ENCODE results near the gene HDGF. TPM values are rescaled to one million over a fixed set of nuclear protein-coding genes. Genes with fewer than 3 reads are reported as not detected.

The HDGF gene
- total RNA-seq: 279 and 298 TPM in 2 replicates
- 94.7 and 95.1 TPM in 2 replicates for polyA plus RNA-seq
- polyA plus RNA-seq (2011; cell fraction: cytosol; rRNA removed): 139 and 148 TPM in 2 replicates
- 93.2 and 108 TPM in 2 replicates for polyA plus RNA-seq (2011; cell fraction: nucleus; rRNA removed)
- polyA plus RNA-seq (2012): 140 and 207 TPM in 2 replicates
- 104 and 113 TPM in 2 replicates for polyA minus RNA-seq
- polyA minus RNA-seq (2011; cell fraction: cytosol; rRNA and poly(A)+ RNA removed): 188 TPM
- polyA minus RNA-seq (2011; cell fraction: nucleus; rRNA and poly(A)+ RNA removed): 25.0 and 26.9 TPM in 2 replicates
- Bru-seq, nascent RNA: percentile 82 among the genes with signal in this experiment
- BruChase-seq, experiment 1, labeled RNA remaining after a 6-hour chase: percentile 98 among the genes with signal in this experiment
- percentile 94 among the genes with signal in this experiment for BruChase-seq, experiment 2, labeled RNA remaining after a 2-hour chase
- long read RNA-seq, transcript HDGF-201 (6 exons, 2,380 nt): major isoform, 114 of 192 reads
- long read RNA-seq, partial matches to known transcripts: 10 of 192 reads
- long read RNA-seq, other reads (novel, unspliced or antisense): 66 of 192 reads

- FAIRE-seq (no peak), DNase-seq (ENCODE audit: low read depth, low spot score) (no peak)
- intact Hi-C loops (cut with micrococcal nuclease): loop anchor here (1.0 kb wide), 3 partner anchors 10 to 23 kb away; partner anchors contain the start of genes ISG20L2, METTL25B, MRPL24 and PRCC
- BruUV-seq (replicated peaks): no TSS peak
- peak within 1 kb of the TSS; percentile 63 for H2AFZ ChIP-seq (ENCODE audit: low read depth, low read length)
- H4K20me1 ChIP-seq (replicated peaks; ENCODE audit: control insufficient read depth, extremely low read depth, insufficient read depth, low read length): no peaks in the 10 kb centered on the region
- H3K9me3 ChIP-seq (replicated peaks; ENCODE audit: control insufficient read depth, insufficient read depth, low read length): no peaks in the 10 kb centered on the region
- H3K4me1 ChIP-seq (ENCODE audit: control insufficient read depth, extremely low read depth, insufficient read depth, low read length): peaks cover 45% of the 10 kb centered on the region
- ChIA-PET CTCF (interaction anchor here (0.8 to 3.9 kb wide), 8 partner anchors 9 to 140 kb away, joined by 3 to 49 read pairs (median 14); partner anchors contain the start of genes INSRR, ISG20L2, METTL25B and MRPL24), POLR2A (interaction anchor here (0.7 to 2.3 kb wide), 3 partner anchors 10 to 23 kb away, joined by 3 to 27 read pairs (median 6); partner anchors contain the start of genes ISG20L2, METTL25B, MRPL24 and PRCC)
- H3K4me2 ChIP-seq (ENCODE audit: insufficient read depth, low read length): peak within 1 kb of the TSS; percentile 76
- no peaks in the 10 kb centered on the region for H3K36me3 ChIP-seq (ENCODE audit: control insufficient read depth in 2 of 2, extremely low read depth in 1 of 2, insufficient read depth in 2 of 2, low read length in 2 of 2)
- H3K27ac ChIP-seq (ENCODE audit: insufficient read depth, low read depth, low read length): peak within 1 kb of the TSS; percentile 85
- TF ChIP-seq, protein P1, sequence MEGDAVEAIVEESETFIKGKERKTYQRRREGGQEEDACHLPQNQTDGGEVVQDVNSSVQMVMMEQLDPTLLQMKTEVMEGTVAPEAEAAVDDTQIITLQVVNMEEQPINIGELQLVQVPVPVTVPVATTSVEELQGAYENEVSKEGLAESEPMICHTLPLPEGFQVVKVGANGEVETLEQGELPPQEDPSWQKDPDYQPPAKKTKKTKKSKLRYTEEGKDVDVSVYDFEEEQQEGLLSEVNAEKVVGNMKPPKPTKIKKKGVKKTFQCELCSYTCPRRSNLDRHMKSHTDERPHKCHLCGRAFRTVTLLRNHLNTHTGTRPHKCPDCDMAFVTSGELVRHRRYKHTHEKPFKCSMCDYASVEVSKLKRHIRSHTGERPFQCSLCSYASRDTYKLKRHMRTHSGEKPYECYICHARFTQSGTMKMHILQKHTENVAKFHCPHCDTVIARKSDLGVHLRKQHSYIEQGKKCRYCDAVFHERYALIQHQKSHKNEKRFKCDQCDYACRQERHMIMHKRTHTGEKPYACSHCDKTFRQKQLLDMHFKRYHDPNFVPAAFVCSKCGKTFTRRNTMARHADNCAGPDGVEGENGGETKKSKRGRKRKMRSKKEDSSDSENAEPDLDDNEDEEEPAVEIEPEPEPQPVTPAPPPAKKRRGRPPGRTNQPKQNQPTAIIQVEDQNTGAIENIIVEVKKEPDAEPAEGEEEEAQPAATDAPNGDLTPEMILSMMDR (IDR thresholded peaks at IDR 0.05; ENCODE audit: extremely low read depth in 1 of 2, insufficient read depth in 1 of 2, low read depth in 1 of 2, low read length in 2 of 2): no peak
- peak; percentile 1 for TF ChIP-seq MYC (IDR thresholded peaks at IDR 0.05; ENCODE audit: low read depth, low read length)
- H3K4me3 ChIP-seq (replicated peaks in 1 of 3; ENCODE audit: insufficient read depth in 1 of 3, low read depth in 1 of 3, low read length in 3 of 3): peak within 1 kb of the TSS; percentile 88 to 94 (median 92)
- H3K79me2 ChIP-seq (ENCODE audit: control insufficient read depth, insufficient read depth, low read length): peaks cover 57% of the 10 kb centered on the region
- dilution Hi-C loops (cut with MboI; ENCODE audit: extremely low pct_ligation_motif_present, low sequenced_read_pairs): no loop called here
- no peaks in the 10 kb centered on the region for H3K27me3 ChIP-seq (ENCODE audit: control insufficient read depth in 2 of 2, insufficient read depth in 2 of 2, low read length in 2 of 2)
- no peaks in the 10 kb centered on the region for H3K9me1 ChIP-seq (replicated peaks; ENCODE audit: control insufficient read depth, extremely low read depth, insufficient read depth, low read length)
- peak within 1 kb of the TSS; percentile 69 for H3K9ac ChIP-seq (replicated peaks; ENCODE audit: extremely low read depth, insufficient read depth, low read length)
These were observed at the start of gene HDGF for GRCh38 chr1:156751451-156751756. Gene HDGF (minus strand): TSS chr1:156751675. CDS start chr1:156751429, 246 bp downstream.

Data from endothelial cell of umbilical vein (primary cell).